ENCODE results near the gene DRAM1.

DNA sequence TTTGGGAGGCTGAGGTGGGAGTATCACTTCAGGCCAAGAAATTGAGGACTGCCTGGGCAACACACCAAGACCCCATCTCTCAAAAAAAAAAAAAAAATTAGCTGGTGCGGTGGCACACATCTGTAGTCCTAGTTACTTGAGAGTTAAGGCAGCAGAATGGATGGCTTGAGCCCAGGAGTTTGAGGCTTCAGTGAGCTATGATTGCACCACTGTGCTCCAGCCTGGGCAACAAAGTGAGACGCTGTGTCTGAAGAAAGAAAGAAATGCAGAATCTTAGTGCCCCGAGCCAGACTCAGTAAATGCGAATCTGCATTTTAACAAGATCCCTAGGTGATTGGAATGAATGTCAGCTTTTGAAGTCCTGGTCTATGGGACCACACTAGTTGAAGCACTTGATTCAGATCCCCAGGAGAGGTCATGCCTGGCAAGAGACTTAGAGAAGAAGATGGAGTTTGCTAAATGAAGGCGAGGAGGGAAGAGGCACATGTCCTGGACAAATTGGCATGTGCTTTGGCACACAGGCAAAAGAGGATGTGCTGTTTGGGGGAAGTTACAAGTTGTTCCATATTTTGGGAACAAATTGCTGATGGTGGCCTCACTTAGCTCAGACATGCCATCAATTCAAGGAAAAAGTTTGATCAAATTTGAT is 56.6 kb downstream of the DRAM1 start:
- TF ChIP-seq CTCF (IDR thresholded peaks at IDR 0.05; ENCODE audit: low read depth, low read length, poor library complexity, severe bottlenecking) (no peak), EZH2phosphoT487 (IDR thresholded peaks at IDR 0.05; ENCODE audit: borderline replicate concordance, low read length) (no peak)
